ENCODE results near the gene CAPN10.

Gene CAPN10

DNA sequence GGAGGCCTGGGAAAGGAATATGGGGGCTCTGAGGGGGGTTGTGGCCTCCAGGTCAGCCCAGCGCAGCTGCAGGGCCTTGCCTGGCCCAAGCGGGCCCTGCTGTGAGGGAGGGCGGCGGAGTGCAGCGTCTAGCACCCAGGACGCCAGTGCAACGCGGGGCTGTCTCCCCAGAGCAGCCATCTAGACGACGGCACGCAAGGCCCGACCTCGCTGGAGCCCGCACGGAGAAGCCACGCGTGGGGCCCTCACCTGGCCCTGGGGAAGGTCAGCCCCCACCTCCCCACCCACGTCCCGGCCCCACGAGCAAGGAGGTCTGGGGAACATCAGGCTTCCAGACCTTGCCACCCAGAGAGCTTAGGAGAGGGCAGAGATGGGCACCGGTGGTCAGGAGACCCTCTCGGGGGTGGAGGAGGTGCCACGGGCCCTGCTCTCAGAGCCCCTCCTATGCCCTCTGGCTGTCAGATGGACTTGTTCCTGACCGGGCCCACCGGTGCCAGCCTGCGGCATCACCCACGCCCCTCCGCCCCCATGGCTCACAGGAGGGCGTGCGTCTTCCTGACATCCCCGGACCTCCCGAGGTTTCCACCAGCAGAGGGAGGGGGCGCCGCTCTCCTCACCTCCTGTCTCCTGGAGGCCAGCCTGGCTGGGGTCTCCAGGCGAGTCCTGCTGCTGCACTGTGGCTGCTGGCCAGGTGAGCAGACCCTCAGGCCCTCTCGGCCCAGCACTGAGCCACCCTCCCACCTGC lies 55.7 kb downstream of the CAPN10 start:
- no peak for DNase-seq

DNA sequence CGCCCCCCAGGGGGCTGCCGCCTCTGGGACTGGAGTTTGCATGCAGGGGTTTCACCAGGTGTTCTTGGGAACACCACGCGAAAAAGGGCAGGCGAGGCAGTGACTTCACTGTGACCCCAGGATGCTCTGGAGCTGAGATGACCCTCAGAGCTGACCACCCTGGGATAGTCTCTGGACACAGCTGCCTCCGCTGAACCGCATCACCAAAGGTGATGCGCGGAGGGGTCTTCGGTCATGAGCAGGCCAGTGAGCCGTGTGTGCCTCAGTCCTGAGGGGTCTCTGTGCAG lies 56.2 kb downstream of the CAPN10 start:
- DNase-seq, result no peak

DNA sequence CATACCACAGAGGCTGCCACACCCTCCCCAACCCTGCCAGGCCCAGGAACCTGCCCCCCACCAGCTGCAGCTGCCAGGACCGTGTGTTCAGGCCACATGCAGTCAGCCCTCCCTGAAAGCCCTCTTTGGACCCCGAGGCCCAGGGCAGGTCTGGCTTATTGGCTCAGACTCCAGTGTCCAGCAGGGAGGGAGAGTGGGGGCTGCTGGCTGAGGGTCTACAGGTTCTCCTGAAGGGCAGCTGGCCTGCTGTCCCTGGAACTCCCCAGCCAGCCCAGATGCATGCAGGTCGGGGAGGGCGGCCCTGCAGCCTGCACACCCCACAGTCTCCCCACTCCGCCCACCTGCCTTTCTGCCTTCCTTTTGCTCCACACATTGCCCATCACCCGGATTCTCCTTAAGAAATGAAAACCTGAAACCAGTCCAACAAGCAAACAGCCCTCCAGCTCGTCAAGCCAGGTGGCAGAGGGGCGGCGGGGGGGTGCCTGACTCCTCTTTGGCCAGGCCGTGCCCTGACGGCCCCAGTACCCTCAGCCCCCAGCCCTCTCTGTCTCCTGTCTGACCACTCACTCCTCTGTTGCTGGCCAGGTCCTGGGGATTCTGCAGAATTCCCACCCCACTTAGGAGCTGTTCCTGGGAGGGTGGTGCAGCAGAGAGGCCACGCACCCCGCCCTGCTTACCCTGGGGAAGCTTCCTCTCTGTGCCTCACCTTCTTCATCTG lies 56.7 kb downstream of the CAPN10 start:
- no peak for DNase-seq

DNA sequence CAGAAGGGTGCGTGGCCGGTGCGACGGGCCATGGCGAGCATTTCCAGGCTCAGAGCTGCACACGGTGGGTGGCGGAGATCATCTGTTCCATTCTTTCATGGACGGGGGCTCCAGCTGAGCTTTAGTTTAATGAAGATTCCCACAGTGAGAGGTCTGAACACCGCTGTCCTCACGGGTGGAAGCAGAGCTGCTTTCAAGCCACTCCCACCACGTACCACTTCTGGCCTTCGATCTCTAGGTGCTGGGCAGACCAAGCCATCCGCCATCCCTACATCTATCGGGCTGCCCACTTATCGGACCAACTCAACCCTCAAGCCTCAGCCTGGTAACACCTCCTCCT lies 57.2 kb downstream of the CAPN10 start:
- no peak for DNase-seq

DNA sequence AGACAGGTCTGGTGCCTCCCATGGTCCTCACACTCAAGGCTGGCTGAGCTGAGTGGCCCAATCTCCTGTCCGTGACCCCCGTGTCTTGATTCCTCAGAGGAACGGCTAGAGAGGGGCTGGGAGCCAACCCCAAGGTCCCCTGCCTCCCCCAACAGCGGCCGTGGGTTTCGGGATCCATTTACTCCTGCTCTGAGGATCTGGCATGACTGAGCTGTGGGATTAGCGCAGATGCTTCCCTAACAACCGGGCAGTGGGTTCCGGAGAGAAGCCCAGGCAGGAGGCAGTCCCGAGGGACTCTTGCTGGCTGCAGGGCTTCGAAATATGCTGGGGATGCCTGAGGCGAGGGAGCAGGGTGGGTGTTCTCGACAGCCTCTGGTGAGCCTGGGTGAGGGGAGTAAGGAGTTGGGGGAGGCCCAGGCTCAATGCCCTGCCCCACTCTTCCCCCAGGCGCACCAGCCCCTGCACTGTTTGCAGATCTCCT lies 57.7 kb downstream of the CAPN10 start:
- no peak for DNase-seq

DNA sequence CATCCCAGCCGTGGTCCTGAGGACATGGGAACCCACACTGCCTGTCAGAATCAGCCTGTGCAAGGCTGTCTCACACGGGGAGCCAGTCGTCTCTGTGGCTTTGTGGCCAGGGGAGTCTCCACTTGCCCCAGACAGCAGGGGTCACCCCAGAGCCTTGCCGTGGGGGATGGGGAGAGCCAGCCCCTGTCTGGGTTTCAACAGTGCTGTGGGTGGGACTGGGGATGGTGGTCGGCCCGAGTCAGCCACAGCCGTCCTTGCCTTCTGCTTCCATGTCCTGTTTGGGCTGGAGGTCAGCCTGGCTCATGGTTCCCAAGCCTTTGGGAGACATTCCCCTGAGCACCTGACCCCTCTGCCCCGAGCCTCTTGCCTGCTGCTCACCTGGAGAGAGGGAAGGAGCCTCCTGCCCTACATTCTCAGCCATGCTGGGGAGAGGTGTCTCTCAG lies 58.3 kb downstream of the CAPN10 start:
- no peak for DNase-seq

DNA sequence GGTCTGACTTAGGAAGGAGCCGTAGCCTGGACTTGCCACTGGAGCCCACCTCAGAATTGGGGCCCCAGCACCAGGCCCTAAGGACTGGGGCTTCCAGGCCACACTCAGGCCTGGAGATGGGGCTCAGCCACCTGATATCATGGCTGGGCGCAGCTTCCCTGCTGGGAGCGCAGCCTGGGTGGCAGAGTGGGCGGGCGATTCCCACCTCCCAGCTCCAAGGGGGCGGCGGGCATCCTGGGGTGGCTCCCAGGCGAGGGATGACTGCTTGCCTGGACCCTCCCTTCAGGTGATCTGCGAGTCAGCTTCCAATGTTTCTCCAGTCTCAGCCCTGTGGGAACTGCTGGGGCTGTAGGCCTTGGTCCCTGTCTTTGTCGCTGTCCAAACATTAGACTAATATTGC lies 58.8 kb downstream of the CAPN10 start:
- no peak for DNase-seq

DNA sequence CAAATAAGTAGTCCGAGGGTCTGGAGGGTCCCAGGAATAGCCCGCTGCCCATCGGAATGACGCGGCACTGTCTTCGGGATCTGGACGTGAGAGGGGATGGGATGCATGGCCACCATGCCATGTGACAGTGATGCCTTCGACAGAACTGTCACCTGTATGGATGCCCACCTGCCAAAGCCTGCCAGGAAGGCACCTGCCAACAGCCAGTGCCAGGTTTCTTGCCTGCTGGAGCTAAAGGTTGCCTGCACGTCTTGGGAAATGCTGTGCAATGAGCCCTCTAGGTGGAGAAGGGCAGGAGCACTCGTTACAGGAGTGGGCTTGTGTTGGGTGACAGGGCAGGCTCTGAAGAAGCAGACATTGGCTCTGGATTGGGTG lies 59.3 kb downstream of the CAPN10 start:
- DNase-seq, result no peak

DNA sequence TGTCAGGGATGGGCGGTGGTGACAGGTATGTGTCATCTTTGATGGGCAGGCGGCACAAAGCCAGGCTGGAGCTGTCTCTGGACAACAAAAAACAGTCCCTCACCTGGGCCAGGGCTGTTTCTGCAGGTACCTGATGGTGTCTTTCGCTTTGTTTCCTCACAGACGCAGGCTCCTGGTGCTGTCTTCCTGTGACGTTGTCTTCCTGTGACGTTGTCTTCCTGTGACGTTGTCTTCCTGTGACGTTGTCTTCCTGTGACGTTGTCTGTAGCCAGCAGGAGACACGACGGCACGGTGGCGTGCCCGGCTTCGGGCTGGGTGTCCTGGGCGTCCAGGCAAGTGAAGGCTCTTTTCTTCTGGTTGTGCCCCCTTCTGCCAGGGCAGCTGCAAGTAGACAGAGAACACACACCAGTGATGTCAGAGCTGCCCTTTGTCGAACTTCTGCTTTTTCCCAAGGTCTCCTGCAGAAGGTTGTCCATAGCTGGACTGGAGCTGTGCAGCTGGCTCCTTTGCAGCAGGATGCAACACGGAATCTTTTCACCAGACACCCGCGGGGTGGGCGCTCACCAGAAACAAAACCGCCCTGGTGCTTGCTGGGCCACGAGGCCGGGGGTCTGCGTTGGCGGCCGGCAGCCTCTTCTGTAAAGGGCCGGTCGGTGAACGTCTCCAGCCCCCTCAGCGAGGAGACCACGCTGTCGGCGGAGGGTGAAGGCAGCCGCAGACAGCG lies 59.8 kb downstream of the CAPN10 start:
- peak; percentile 68 for DNase-seq

DNA sequence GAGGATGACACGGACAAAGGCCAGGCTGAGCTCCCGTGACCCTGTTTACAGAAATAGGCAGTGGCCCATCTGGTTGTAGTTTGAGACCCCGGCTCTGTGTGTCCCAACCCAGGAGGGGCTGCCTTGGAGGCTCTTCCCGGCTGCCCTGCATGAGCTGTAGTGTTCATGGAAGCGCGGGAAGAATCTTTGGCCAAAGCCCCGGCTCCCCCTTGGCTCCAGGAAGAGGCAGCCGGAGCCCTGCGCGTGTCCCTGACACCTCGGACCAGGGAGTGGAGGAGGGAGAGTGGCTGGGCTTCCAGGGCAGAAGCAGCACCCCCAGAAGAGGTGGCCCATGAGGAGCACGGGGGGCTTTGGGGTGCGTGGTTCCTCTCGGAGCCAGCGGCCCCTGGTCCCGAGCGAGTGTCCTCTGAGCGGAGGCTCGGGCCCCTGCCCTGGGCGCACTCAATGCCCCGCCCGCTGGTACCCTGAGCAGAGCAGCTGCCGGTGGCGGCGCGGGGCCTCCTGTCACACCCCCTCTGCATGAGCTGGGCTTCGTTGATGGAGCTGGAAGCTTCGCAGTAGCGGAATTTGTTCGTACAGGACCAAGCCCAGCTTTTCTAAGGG lies 60.5 kb downstream of the CAPN10 start:
- DNase-seq, result peak; percentile 46

DNA sequence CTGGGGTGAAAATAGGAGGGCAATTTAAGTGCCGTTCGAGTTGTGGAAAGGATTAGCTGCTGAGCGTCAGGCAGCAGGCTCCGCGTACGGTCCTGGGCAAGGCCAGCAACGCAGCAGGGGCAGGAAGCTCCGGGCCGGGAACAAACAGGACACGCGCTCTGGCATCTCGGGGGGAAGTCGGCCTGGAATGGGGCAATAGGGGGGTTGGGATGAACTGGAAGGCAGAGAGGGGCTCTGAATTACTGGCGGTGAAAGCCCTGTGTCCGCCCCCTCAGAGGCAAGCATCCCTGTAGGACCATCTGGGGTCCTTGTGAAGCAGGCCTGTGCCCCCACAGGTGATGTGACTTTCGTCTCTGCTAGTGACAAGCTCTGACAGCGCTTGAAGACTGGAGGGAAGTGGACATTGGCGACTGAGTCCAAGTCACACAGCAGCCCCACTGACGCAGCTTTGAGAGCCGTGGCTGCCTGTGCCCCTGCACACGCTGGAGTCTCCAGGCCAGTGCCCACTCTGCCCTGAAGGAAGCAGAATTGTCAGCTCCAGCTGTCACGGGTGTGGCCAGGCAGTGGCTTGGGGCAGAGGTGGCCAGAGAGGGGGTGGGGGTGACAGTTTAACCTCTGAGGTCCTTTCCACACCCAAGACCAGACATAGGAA lies 61.1 kb downstream of the CAPN10 start:
- no peak for DNase-seq

DNA sequence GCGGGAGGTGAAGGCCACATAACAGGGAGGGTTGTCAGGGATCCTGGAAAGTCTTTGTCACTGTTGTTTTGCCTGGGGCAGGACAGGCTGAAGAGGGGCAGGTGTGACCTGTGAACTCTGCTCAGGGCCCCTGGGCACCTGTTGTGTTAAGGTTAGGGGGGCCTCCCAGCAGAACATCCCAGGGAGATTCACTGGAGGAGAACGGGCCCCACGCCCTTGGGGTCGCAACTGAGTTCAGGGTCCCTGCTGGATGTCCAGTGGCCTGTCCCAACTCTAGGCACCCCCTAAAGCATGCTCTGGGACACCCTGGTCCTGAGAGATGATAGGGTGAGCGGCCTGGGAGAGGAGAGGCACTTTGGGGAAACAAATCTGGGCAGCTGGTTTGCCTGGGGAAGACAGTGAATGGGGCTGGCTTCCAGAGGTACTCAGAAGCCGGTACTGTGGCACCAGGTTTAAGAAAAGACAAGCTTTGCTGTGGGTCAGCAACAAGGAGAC lies 61.7 kb downstream of the CAPN10 start:
- no peak for DNase-seq

Measured in DMS53 (cell line).